Astrocyte of the cerebellum (primary cell): ENCODE measurements around the gene EPHB3.

Experiments used
- DNase-seq: peaks from one replicate; pipeline ENCODE4 v3.0.0-alpha.2; 2011; ENCODE audit warnings: low read depth
- H3K4me3 ChIP-seq: 2 replicates; pipeline ENCODE4 v1.5.1; 2011; ENCODE audit warnings: mild to moderate bottlenecking, low read depth, low read length, moderate library complexity
- CTCF ChIP-seq: IDR thresholded peaks from 2 replicates; pipeline ENCODE4 v1.5.1; 2012; ENCODE audit warnings: low read length, low read depth, moderate library complexity, mild to moderate bottlenecking; ENCODE audit errors: missing control alignments
- in situ Hi-C: cut with HindIII; loops from 2 replicates; pipeline ENCODE4 v1.10.0; 2017; ENCODE audit warnings: low sequenced_read_pairs

EPHB3 gene

GRCh38 chr3:184601576-184602371 lies 40.2 kb downstream of the EPHB3 start:
- in situ Hi-C loops = no loop called here
- TF ChIP-seq CTCF = no peak
- DNase-seq = no peak
- H3K4me3 ChIP-seq = no peak overlapping the region

GRCh38 chr3:184602372-184603150 lies 41.0 kb downstream of the EPHB3 start:
- DNase-seq = no peak
- in situ Hi-C loops = no loop called here
- no peak overlapping the region for H3K4me3 ChIP-seq
- TF ChIP-seq CTCF = no peak

GRCh38 chr3:184603151-184604030 lies 41.8 kb downstream of the EPHB3 start:
- no peak overlapping the region for H3K4me3 ChIP-seq

GRCh38 chr3:184604039-184604601 lies 42.5 kb downstream of the EPHB3 start:
- no peak for TF ChIP-seq CTCF
- peak overlapping the region; percentile 22 for H3K4me3 ChIP-seq
- no peak for DNase-seq
- in situ Hi-C loops = no loop called here

More at GRCh38 chr3:184603151-184604030, 41.8 kb downstream of the EPHB3 start:
- no peak for DNase-seq
- in situ Hi-C loops = no loop called here
- TF ChIP-seq CTCF = no peak

- H3K4me3 ChIP-seq = peak overlapping the region; percentile 22
- no peak for DNase-seq
- no peak for TF ChIP-seq CTCF
- in situ Hi-C loops = no loop called here
These were observed 43.2 kb downstream of the EPHB3 start for GRCh38 chr3:184604615-184605290.

- in situ Hi-C loops = no loop called here
- TF ChIP-seq CTCF = no peak
- DNase-seq = no peak
- no peak overlapping the region for H3K4me3 ChIP-seq
These were observed 46.6 kb downstream of the EPHB3 start for GRCh38 chr3:184608209-184608608.
